DOHH2 (cell line): ENCODE data around the gene RGS17.

ENCODE experiments used
- H3F3A ChIP-seq: fragments of 200-600 bp; sonication (generic), shearing (Covaris generic); 2 replicates; pipeline ENCODE4 v1.6.0; 2016; ENCODE audit warnings: antibody characterized with exemption, mild to moderate bottlenecking; ENCODE audit not compliant: control insufficient read depth, insufficient read depth
- H3K27ac ChIP-seq: fragments of 200-600 bp; sonication (generic); 2 replicates; pipeline ENCODE4 v1.5.1; 2014; ENCODE audit warnings: low read depth, mild to moderate bottlenecking, low read length, moderate library complexity
- H3K27me3 ChIP-seq: fragments of 200-600 bp; sonication (generic); 2 replicates; pipeline ENCODE4 v1.6.1; 2014; ENCODE audit warnings: mild to moderate bottlenecking, low read length, mixed read lengths; ENCODE audit not compliant: control insufficient read depth
- H3K36me3 ChIP-seq: fragments of 200-600 bp; sonication (generic); 2 replicates; pipeline ENCODE4 v1.6.1; 2014; ENCODE audit warnings: mild to moderate bottlenecking, low read length, moderate library complexity, mixed read lengths; ENCODE audit not compliant: control insufficient read depth
- H3K4me1 ChIP-seq: fragments of 200-600 bp; sonication (generic); 2 replicates; pipeline ENCODE4 v1.6.1; 2014; ENCODE audit warnings: mild to moderate bottlenecking, low read length, mixed read lengths; ENCODE audit not compliant: control insufficient read depth
- H3K4me2 ChIP-seq: fragments of 200-600 bp; sonication (generic); 2 replicates; pipeline ENCODE4 v1.6.0; 2014; ENCODE audit warnings: mild to moderate bottlenecking, low read length, moderate library complexity
- H3K4me3 ChIP-seq: fragments of 200-600 bp; sonication (generic); 2 replicates; pipeline ENCODE4 v1.5.1; 2014; ENCODE audit warnings: mild to moderate bottlenecking, low read length, mixed read lengths
- H3K79me2 ChIP-seq: fragments of 200-600 bp; sonication (generic); 2 replicates; pipeline ENCODE4 v1.6.1; 2014; ENCODE audit warnings: mild to moderate bottlenecking, low read length, mixed read lengths; ENCODE audit not compliant: control insufficient read depth
- H3K9me2 ChIP-seq: fragments of 200-600 bp; sonication (generic); replicated peaks from 2 replicates; pipeline ENCODE4 v1.6.1; 2014; ENCODE audit warnings: mild to moderate bottlenecking, low read length, mixed read lengths; ENCODE audit not compliant: control insufficient read depth
- H3K9me3 ChIP-seq: fragments of 200-600 bp; sonication (generic); 2 replicates; pipeline ENCODE4 v1.6.1; 2014; ENCODE audit warnings: antibody characterized with exemption, low read length, mixed read lengths; ENCODE audit not compliant: control insufficient read depth, insufficient read depth
- H4K20me1 ChIP-seq: fragments of 200-600 bp; sonication (generic); 2 replicates; pipeline ENCODE4 v1.6.0; 2014; ENCODE audit warnings: low read depth, mild to moderate bottlenecking, antibody characterized with exemption, low read length, moderate library complexity; ENCODE audit not compliant: control insufficient read depth, insufficient read depth
- EZH2phosphoT487 ChIP-seq: fragments of 200-600 bp; sonication (generic); IDR thresholded peaks from 2 replicates; pipeline ENCODE4 v1.6.1; 2017; ENCODE audit warnings: borderline replicate concordance, mild to moderate bottlenecking, antibody characterized with exemption, low read length, moderate library complexity, mixed read lengths
- TF ChIP-seq, protein P1 (sequence below): fragments of 200-600 bp; sonication (generic); IDR thresholded peaks from one replicate; pipeline ENCODE4 v1.5.1; 2014; ENCODE audit warnings: antibody characterized with exemption, mild to moderate bottlenecking, low read depth, low read length; ENCODE audit not compliant: poor library complexity, severe bottlenecking

The RGS17 gene, protein sequence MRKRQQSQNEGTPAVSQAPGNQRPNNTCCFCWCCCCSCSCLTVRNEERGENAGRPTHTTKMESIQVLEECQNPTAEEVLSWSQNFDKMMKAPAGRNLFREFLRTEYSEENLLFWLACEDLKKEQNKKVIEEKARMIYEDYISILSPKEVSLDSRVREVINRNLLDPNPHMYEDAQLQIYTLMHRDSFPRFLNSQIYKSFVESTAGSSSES

DNA sequence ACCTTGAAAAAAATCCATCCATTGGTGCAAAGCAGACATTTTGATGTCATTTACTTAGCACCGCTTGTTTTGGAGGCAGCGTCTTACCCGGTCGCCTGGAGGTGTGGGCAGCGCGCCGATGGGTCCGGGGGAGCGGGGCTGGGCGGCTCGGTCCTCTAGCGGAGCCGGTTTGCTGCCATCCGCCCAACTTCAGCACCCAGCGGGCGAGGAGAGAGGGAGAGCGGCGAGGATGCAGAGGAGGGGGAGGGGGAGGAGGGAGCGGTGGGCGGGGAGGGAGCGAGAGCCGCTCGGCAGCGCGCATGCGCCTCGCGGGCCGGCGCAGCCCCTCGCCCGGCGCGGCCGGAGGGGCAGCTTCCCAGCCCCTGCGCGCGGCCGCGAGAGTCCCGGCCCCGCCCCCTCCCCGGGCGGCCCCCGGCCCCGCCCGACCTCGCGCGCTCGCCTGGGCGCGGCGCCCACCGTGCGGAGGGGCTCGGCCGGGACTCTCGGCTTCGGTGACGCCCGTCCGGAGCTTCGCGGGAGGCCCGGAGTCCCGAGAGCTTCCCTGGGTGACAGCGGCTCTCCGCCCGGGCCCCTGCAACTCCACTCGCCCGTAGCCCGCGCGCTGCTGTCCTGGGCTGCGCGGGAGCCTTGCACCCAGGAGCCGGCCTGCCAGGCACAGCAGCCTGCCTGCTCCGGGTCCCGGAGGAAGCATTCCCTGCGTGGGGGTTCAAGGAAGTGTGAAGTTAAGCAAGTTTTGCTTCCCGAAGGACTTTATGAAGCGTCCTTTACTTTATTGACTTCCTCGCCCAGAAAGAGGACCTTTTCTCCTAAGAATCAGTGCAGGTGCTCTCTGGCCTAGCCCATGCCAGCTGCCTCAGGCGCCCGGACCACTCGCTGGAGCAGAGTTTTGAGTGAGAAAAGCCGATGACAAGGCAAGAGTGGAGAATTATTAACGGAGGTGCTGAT is at the start of gene RGS17:
TSS of gene RGS17 (minus strand) at position 246 of the 945 bp plus-strand sequence. CDS start 87,264 bp downstream, outside the sequence.
- H3K36me3 ChIP-seq = no peaks in the 10 kb centered on the region
- no peaks in the 10 kb centered on the region for H3K27me3 ChIP-seq
- no peaks in the 10 kb centered on the region for H3K4me1 ChIP-seq
- H3K4me3 ChIP-seq = no peak within 1 kb of the TSS
- H3K4me2 ChIP-seq = no peak within 1 kb of the TSS
- H3K27ac ChIP-seq = no peak within 1 kb of the TSS
- H3F3A ChIP-seq = no peaks in the 10 kb centered on the region
- H3K9me3 ChIP-seq = peaks cover 14% of the 10 kb centered on the region; the same call in 1 of the 2 replicates
- TF ChIP-seq, protein P1, sequence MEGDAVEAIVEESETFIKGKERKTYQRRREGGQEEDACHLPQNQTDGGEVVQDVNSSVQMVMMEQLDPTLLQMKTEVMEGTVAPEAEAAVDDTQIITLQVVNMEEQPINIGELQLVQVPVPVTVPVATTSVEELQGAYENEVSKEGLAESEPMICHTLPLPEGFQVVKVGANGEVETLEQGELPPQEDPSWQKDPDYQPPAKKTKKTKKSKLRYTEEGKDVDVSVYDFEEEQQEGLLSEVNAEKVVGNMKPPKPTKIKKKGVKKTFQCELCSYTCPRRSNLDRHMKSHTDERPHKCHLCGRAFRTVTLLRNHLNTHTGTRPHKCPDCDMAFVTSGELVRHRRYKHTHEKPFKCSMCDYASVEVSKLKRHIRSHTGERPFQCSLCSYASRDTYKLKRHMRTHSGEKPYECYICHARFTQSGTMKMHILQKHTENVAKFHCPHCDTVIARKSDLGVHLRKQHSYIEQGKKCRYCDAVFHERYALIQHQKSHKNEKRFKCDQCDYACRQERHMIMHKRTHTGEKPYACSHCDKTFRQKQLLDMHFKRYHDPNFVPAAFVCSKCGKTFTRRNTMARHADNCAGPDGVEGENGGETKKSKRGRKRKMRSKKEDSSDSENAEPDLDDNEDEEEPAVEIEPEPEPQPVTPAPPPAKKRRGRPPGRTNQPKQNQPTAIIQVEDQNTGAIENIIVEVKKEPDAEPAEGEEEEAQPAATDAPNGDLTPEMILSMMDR = no peak
- no peak for TF ChIP-seq EZH2phosphoT487
- H3K79me2 ChIP-seq = no peaks in the 10 kb centered on the region
- H4K20me1 ChIP-seq = no peaks in the 10 kb centered on the region
- H3K9me2 ChIP-seq = no peaks in the 10 kb centered on the region

DNA sequence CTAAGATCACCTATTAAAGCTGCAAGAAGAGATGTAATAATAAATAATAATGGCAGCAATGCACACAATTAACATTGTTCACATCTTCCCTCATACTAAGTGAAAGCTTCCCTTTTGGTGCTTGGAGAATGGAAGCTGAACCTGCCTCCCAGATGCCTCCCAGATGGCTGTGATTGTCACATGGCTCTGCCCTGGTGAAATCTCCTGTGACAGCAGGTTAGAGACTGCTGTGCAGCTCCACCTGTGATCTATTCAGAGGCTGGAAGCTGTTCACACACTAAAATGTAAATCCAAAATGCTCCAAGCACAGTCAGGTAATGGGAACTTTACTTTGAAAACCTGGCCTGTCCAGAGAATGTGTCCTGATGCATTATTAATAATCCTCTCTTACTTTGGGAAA is 41.7 kb upstream of the RGS17 start:
- Histone ChIP-seq H3K4me1 (no peaks in the 10 kb centered on the region), H3K36me3 (no peaks in the 10 kb centered on the region), H3K27ac (no peak overlapping the region), H3F3A (no peaks in the 10 kb centered on the region), H3K27me3 (no peaks in the 10 kb centered on the region), H3K9me3 (no peaks in the 10 kb centered on the region), H3K9me2 (no peaks in the 10 kb centered on the region), H4K20me1 (no peaks in the 10 kb centered on the region), H3K79me2 (no peaks in the 10 kb centered on the region), H3K4me3 (no peak overlapping the region), H3K4me2 (no peak overlapping the region)
- no peak for TF ChIP-seq EZH2phosphoT487
- TF ChIP-seq, protein P1 = no peak

DNA sequence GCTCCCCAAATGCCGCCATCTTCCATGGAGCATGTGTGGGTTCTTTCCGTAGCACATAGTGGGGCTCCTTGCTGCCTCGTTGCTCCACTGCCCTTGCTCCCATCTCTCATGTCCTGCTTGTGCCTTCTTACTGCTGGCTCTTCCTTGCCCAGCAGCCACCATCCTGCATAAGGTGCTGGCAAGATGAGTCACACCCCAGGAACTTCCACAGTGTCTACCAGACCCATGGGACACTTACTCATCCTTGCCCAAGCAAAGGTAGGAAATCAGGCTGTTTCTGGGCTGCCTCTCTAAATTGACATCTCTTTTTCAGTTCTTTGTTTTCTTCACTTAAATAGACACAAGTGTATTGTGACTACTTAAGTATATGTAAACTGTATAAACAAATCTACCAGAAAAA is 39.4 kb upstream of the RGS17 start:
- no peaks in the 10 kb centered on the region for H3K4me1 ChIP-seq
- no peak overlapping the region for H3K4me2 ChIP-seq
- TF ChIP-seq, protein P1 = no peak
- TF ChIP-seq EZH2phosphoT487 = no peak

More for the DNA sequence above, 39.4 kb upstream of the RGS17 start:
- no peaks in the 10 kb centered on the region for H3F3A ChIP-seq
- H4K20me1 ChIP-seq = no peaks in the 10 kb centered on the region
- no peaks in the 10 kb centered on the region for H3K9me2 ChIP-seq
- no peaks in the 10 kb centered on the region for H3K79me2 ChIP-seq
- no peak overlapping the region for H3K4me3 ChIP-seq
- no peak overlapping the region for H3K27ac ChIP-seq
- H3K36me3 ChIP-seq = no peaks in the 10 kb centered on the region
- no peaks in the 10 kb centered on the region for H3K27me3 ChIP-seq
- no peaks in the 10 kb centered on the region for H3K9me3 ChIP-seq
